Renal cortex interstitium (tissue), 11 donors: Measurements from ENCODE around the gene PKNOX2. TPM values are rescaled to one million over a fixed set of nuclear protein-coding genes. Genes with fewer than 3 reads are reported as not detected.

ENCODE experiments used
- DNase-seq, 11 donors: peaks; one replicate each; pipeline ENCODE4 v3.0.0-alpha.2; 2013; ENCODE audit warnings: low read depth in 9 of 11, low spot score in 4 of 11; ENCODE audit errors: extremely low read depth in 1 of 11
- polyA plus RNA-seq, 3 donors: library from polyadenylated mRNA; unstranded; fragments of 120-200 nt; gene quantifications; one replicate each; pipeline ENCODE4 v1.2.1, GENCODE V29; 2013; ENCODE audit not compliant: insufficient read length in 3 of 3

PKNOX2 gene
- polyA plus RNA-seq, 3 donors: 12.4 to 14.6 (median 13.9) TPM

GRCh38 chr11:125399945-125400344 is 235.4 kb downstream of the PKNOX2 start:
- DNase-seq: no peak

GRCh38 chr11:125401235-125401634 is 236.7 kb downstream of the PKNOX2 start:
- DNase-seq: no peak

GRCh38 chr11:125401746-125402145 is 237.2 kb downstream of the PKNOX2 start:
- peak in 2 of 11 donors; percentile 23 to 41 for DNase-seq

- DNase-seq: peak in 1 of 11 donors; percentile 28
These were observed 237.9 kb downstream of the PKNOX2 start for GRCh38 chr11:125402435-125402834.

- peak in 3 of 11 donors; percentile 23 to 70 (median 53) for DNase-seq
These were observed 239.7 kb downstream of the PKNOX2 start for GRCh38 chr11:125404157-125404810.

- DNase-seq: peak in 3 of 11 donors; percentile 42 to 61 (median 51)
These were observed 240.6 kb downstream of the PKNOX2 start for GRCh38 chr11:125404811-125405790.

GRCh38 chr11:125407046-125407445 is 242.5 kb downstream of the PKNOX2 start:
- no peak for DNase-seq

- peak in 4 of 11 donors; percentile 28 to 41 (median 33) for DNase-seq
These were observed 243.8 kb downstream of the PKNOX2 start for GRCh38 chr11:125408311-125408711.

GRCh38 chr11:125410091-125410490 is 245.5 kb downstream of the PKNOX2 start:
- DNase-seq: no peak

GRCh38 chr11:125412177-125412496 is 247.6 kb downstream of the PKNOX2 start:
- no peak for DNase-seq

GRCh38 chr11:125412509-125412908 is 248.0 kb downstream of the PKNOX2 start:
- no peak for DNase-seq

- no peak for DNase-seq
These were observed 248.7 kb downstream of the PKNOX2 start for GRCh38 chr11:125413226-125413625.

- DNase-seq: no peak
These were observed 249.6 kb downstream of the PKNOX2 start for GRCh38 chr11:125414121-125414520.

GRCh38 chr11:125416981-125417935 is 252.7 kb downstream of the PKNOX2 start:
- DNase-seq: no peak

- DNase-seq: no peak
These were observed 253.8 kb downstream of the PKNOX2 start for GRCh38 chr11:125418396-125418795.

GRCh38 chr11:125422681-125423080 is 258.1 kb downstream of the PKNOX2 start:
- no peak for DNase-seq

- DNase-seq: no peak
These were observed 258.8 kb downstream of the PKNOX2 start for GRCh38 chr11:125423247-125423849.

- DNase-seq: no peak
These were observed 261.1 kb downstream of the PKNOX2 start for GRCh38 chr11:125425601-125426000.
